Measurements from ENCODE around the gene NKX2-1.
"Not testable (repeated sequence)": the region's sequence is repeated elsewhere in the genome, so short reads cannot be mapped to it uniquely, and the experiment has no call there.

The NKX2-1 gene

GRCh38 chr14:36519431-36520321 is at the start of gene NKX2-1:
TSS of gene NKX2-1 (minus strand) at chr14:36520232. CDS start at chr14:36520129, 103 bp downstream.
- H3K9me3 ChIP-seq (ENCODE audit: control insufficient read depth in 2 of 2, low read length in 2 of 2), result no peaks in the 10 kb centered on the region
- no peak within 1 kb of the TSS for H3K9ac ChIP-seq (ENCODE audit: low read depth in 1 of 2, low read length in 2 of 2)
- no peaks in the 10 kb centered on the region for H3K36me3 ChIP-seq (ENCODE audit: control insufficient read depth in 2 of 2, insufficient read depth in 2 of 2, low read length in 2 of 2)
- H3K27me3 ChIP-seq (ENCODE audit: control insufficient read depth in 2 of 2, insufficient read depth in 2 of 2, low read length in 2 of 2), result peaks cover 61 to 79% of the 10 kb centered on the region in 2 donors
- no peak within 1 kb of the TSS for H3K27ac ChIP-seq (ENCODE audit: low read depth in 2 of 2, low read length in 2 of 2)
- peaks cover 2 to 7% of the 10 kb centered on the region in 2 donors for H3K4me1 ChIP-seq (ENCODE audit: control insufficient read depth in 2 of 2, insufficient read depth in 2 of 2, low read length in 2 of 2)
- peak within 1 kb of the TSS; percentile 22 to 41 for H3K4me3 ChIP-seq (ENCODE audit: low read length in 2 of 2)

DNA sequence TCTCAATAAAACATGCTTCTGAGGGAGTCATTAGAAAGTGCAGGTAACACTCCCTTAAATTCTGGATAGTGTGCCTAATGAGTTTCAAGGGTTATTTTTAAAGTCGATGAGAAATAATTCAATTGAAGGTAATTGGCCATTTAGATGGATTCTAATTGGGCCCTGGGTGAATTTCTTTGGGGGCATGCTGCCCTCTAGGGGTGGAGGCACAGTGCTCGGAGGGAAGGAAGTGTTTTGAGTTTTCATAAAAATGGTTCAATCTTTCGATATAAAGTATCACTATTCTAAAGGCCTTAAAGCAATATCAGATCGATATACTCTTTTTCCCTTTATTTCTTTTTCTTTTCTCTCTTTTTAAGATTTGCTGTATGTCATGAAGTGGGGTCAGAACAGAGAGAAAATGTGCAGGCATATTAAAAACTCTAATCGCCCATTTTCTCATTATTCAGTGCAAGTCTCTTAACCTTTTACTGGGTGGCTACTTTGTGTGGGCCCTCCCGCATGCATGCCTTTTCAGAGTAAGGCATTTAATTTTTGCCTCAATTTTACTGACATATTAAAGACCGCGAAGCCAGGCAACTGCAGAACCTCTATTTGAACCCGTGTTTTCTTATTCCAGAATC is 36.9 kb upstream of the NKX2-1 start:
- H3K9me3 ChIP-seq (ENCODE audit: control insufficient read depth in 2 of 2, low read length in 2 of 2), result no peaks in the 10 kb centered on the region
- H3K27ac ChIP-seq (ENCODE audit: low read depth in 2 of 2, low read length in 2 of 2), result no peak overlapping the region
- H3K4me3 ChIP-seq (ENCODE audit: low read length in 2 of 2), result no peak overlapping the region
- H3K36me3 ChIP-seq (ENCODE audit: control insufficient read depth in 2 of 2, insufficient read depth in 2 of 2, low read length in 2 of 2), result no peaks in the 10 kb centered on the region
- peaks cover 0 to 4% of the 10 kb centered on the region in 2 donors for H3K27me3 ChIP-seq (ENCODE audit: control insufficient read depth in 2 of 2, insufficient read depth in 2 of 2, low read length in 2 of 2)
- H3K4me1 ChIP-seq (ENCODE audit: control insufficient read depth in 2 of 2, insufficient read depth in 2 of 2, low read length in 2 of 2), result no peaks in the 10 kb centered on the region
- no peak overlapping the region for H3K9ac ChIP-seq (ENCODE audit: low read depth in 1 of 2, low read length in 2 of 2)

DNA sequence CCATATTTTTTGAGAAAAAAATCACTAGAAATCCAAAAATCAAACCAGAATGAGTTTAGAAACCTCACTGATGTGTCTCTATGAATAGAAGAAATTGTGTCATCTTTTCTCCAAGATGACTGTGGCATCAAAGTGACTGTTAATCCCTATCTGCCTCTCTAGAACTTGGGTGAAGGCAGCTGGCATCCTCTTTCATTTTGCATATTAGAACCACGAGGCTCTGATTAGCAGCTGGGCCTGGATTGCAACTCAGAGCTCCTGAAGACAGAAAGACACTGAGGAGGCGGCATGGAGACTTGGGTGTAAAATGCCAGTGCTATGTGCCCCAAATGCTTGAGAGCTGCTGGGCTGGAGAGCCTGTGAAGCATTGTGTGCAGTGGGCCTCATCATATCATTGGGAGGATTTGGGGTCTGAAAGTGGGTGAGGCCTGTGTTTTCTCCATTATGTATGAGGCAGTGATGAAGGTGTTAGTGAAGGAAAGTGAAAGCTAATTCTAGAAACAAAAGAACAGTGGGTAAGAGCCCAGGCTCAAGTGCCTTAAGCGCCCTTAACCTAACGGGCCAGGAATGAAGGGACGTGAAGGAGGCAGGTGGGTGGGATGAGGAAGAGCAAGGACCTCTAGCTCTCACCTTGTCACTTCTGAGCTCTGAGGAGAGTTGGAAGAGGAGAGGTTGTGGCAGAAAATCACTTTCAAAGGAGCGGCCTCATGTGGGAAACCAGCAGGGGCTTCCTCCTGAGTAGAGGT is 36.1 kb upstream of the NKX2-1 start:
- Histone ChIP-seq H3K4me1 (ENCODE audit: control insufficient read depth in 2 of 2, insufficient read depth in 2 of 2, low read length in 2 of 2) (no peaks in the 10 kb centered on the region), H3K27ac (ENCODE audit: low read depth in 2 of 2, low read length in 2 of 2) (no peak overlapping the region), H3K27me3 (ENCODE audit: control insufficient read depth in 2 of 2, insufficient read depth in 2 of 2, low read length in 2 of 2) (peaks cover 0 to 4% of the 10 kb centered on the region in 2 donors), H3K9ac (ENCODE audit: low read depth in 1 of 2, low read length in 2 of 2) (no peak overlapping the region), H3K4me3 (ENCODE audit: low read length in 2 of 2) (no peak overlapping the region), H3K9me3 (ENCODE audit: control insufficient read depth in 2 of 2, low read length in 2 of 2) (no peaks in the 10 kb centered on the region), H3K36me3 (ENCODE audit: control insufficient read depth in 2 of 2, insufficient read depth in 2 of 2, low read length in 2 of 2) (no peaks in the 10 kb centered on the region)

- H3K27me3 ChIP-seq (ENCODE audit: control insufficient read depth in 2 of 2, insufficient read depth in 2 of 2, low read length in 2 of 2), result peaks cover 0 to 2% of the 10 kb centered on the region in 2 donors
- H3K9ac ChIP-seq (ENCODE audit: low read depth in 1 of 2, low read length in 2 of 2), result no peak overlapping the region
- H3K4me3 ChIP-seq (ENCODE audit: low read length in 2 of 2), result no peak overlapping the region
- no peaks in the 10 kb centered on the region for H3K9me3 ChIP-seq (ENCODE audit: control insufficient read depth in 2 of 2, low read length in 2 of 2)
- H3K4me1 ChIP-seq (ENCODE audit: control insufficient read depth in 2 of 2, insufficient read depth in 2 of 2, low read length in 2 of 2), result no peaks in the 10 kb centered on the region
- no peaks in the 10 kb centered on the region for H3K36me3 ChIP-seq (ENCODE audit: control insufficient read depth in 2 of 2, insufficient read depth in 2 of 2, low read length in 2 of 2)
- no peak overlapping the region for H3K27ac ChIP-seq (ENCODE audit: low read depth in 2 of 2, low read length in 2 of 2)
These were observed 33.7 kb upstream of the NKX2-1 start for GRCh38 chr14:36553656-36554260.

- H3K9me3 ChIP-seq (ENCODE audit: control insufficient read depth in 2 of 2, low read length in 2 of 2), result no peaks in the 10 kb centered on the region
- H3K27ac ChIP-seq (ENCODE audit: low read depth in 2 of 2, low read length in 2 of 2), result no peak overlapping the region
- no peaks in the 10 kb centered on the region for H3K4me1 ChIP-seq (ENCODE audit: control insufficient read depth in 2 of 2, insufficient read depth in 2 of 2, low read length in 2 of 2)
- no peaks in the 10 kb centered on the region for H3K36me3 ChIP-seq (ENCODE audit: control insufficient read depth in 2 of 2, insufficient read depth in 2 of 2, low read length in 2 of 2)
- H3K27me3 ChIP-seq (ENCODE audit: control insufficient read depth in 2 of 2, insufficient read depth in 2 of 2, low read length in 2 of 2), result peaks cover 0 to 2% of the 10 kb centered on the region in 2 donors
- no peak overlapping the region for H3K9ac ChIP-seq (ENCODE audit: low read depth in 1 of 2, low read length in 2 of 2)
- no peak overlapping the region for H3K4me3 ChIP-seq (ENCODE audit: low read length in 2 of 2)
These were observed 30.9 kb upstream of the NKX2-1 start for GRCh38 chr14:36550899-36551298.

DNA sequence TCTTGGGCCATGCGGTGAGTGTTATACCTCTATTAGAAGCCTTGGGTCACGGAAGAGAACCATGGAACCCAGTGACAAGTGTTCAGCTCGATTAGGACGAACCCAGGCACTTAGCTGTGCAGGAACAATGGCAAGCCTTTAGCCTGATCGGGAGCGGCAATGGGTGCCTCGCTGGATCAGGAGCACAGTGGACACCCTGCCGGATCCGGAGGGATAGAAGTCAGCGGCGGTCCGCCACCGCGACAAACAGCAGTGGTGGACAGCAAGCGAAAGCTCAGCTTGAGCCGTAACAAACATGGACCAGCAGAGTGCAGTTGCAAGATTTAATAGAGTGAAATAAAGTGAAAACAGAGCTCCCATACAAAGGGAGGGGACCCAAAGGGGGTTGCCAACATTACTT is 24.2 kb upstream of the NKX2-1 start:
- H3K4me3 ChIP-seq (ENCODE audit: low read length in 2 of 2); H3K9ac ChIP-seq (ENCODE audit: low read depth in 1 of 2, low read length in 2 of 2); H3K9me3 ChIP-seq (ENCODE audit: control insufficient read depth in 2 of 2, low read length in 2 of 2); H3K36me3 ChIP-seq (ENCODE audit: control insufficient read depth in 2 of 2, insufficient read depth in 2 of 2, low read length in 2 of 2); H3K27me3 ChIP-seq (ENCODE audit: control insufficient read depth in 2 of 2, insufficient read depth in 2 of 2, low read length in 2 of 2); H3K4me1 ChIP-seq (ENCODE audit: control insufficient read depth in 2 of 2, insufficient read depth in 2 of 2, low read length in 2 of 2); H3K27ac ChIP-seq (ENCODE audit: low read depth in 2 of 2, low read length in 2 of 2): not testable (repeated sequence)

DNA sequence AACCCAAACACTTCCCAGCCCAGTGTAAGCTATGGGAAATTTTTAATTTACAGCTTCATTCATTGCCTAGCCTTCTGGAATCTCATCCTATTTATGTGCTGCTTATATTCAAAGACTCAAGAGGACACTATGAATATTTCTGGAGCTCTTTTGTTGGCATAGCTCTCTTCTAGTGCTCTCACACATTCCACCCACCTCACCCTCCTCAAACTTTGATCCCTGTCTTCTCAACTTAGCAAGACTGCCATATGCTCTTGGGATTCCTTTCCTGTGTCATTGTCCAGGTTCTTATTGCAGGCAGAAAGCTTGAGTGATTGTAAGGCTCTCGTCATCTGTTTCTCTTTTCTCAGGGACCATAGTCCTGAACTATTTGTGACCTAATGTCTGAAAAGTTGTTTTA is 18.0 kb upstream of the NKX2-1 start:
- Histone ChIP-seq H3K27me3 (ENCODE audit: control insufficient read depth in 2 of 2, insufficient read depth in 2 of 2, low read length in 2 of 2) (peaks cover 0 to 6% of the 10 kb centered on the region in 2 donors), H3K27ac (ENCODE audit: low read depth in 2 of 2, low read length in 2 of 2) (no peak overlapping the region), H3K9ac (ENCODE audit: low read depth in 1 of 2, low read length in 2 of 2) (no peak overlapping the region), H3K9me3 (ENCODE audit: control insufficient read depth in 2 of 2, low read length in 2 of 2) (no peaks in the 10 kb centered on the region), H3K36me3 (ENCODE audit: control insufficient read depth in 2 of 2, insufficient read depth in 2 of 2, low read length in 2 of 2) (no peaks in the 10 kb centered on the region), H3K4me1 (ENCODE audit: control insufficient read depth in 2 of 2, insufficient read depth in 2 of 2, low read length in 2 of 2) (no peaks in the 10 kb centered on the region), H3K4me3 (ENCODE audit: low read length in 2 of 2) (no peak overlapping the region)

DNA sequence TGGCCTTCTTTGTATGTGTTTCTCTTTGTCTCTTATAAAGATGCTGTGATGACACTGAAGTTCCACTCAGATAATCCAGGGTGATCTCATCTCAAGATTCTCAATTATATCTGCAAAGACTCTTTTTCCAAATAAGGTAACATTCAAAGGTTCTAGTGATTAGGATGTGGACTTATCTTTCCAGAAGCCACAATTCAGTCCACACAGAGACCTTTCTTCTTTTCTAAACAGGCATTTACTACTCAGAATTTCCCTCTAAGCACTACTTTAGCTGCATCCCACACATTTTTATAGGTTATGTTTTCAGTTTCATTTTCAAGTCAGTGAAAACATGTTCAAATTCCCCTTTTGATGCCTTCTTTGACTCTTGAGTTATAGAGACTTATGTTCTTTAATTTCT is 9.0 kb upstream of the NKX2-1 start:
- Histone ChIP-seq H3K27me3 (ENCODE audit: control insufficient read depth in 2 of 2, insufficient read depth in 2 of 2, low read length in 2 of 2) (peaks cover 36 to 39% of the 10 kb centered on the region in 2 donors), H3K9me3 (ENCODE audit: control insufficient read depth in 2 of 2, low read length in 2 of 2) (peaks cover 0 to 2% of the 10 kb centered on the region in 2 donors), H3K9ac (ENCODE audit: low read depth in 1 of 2, low read length in 2 of 2) (no peak overlapping the region), H3K27ac (ENCODE audit: low read depth in 2 of 2, low read length in 2 of 2) (no peak overlapping the region), H3K4me1 (ENCODE audit: control insufficient read depth in 2 of 2, insufficient read depth in 2 of 2, low read length in 2 of 2) (peaks cover 4 to 6% of the 10 kb centered on the region in 2 donors), H3K36me3 (ENCODE audit: control insufficient read depth in 2 of 2, insufficient read depth in 2 of 2, low read length in 2 of 2) (no peaks in the 10 kb centered on the region), H3K4me3 (ENCODE audit: low read length in 2 of 2) (no peak overlapping the region)

DNA sequence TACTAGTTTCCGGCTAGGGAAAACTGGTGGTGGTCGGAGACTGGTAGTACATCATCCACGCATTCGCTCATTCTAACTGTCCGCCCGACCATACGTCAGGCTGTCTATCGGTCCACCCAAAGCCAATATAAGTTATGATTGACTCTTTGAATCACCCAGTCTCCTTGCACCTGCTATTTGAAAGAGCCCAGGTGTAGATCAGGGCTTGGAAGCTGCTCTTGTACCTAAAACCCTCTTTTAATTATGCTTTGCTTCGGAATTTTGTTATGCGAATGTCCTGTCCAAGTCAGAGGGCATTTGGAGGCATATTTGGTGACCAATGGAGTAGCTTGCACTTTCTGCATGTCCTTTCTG is 5.7 kb upstream of the NKX2-1 start:
- peaks cover 5 to 6% of the 10 kb centered on the region in 2 donors for H3K4me1 ChIP-seq (ENCODE audit: control insufficient read depth in 2 of 2, insufficient read depth in 2 of 2, low read length in 2 of 2)
- H3K36me3 ChIP-seq (ENCODE audit: control insufficient read depth in 2 of 2, insufficient read depth in 2 of 2, low read length in 2 of 2), result no peaks in the 10 kb centered on the region
- H3K27me3 ChIP-seq (ENCODE audit: control insufficient read depth in 2 of 2, insufficient read depth in 2 of 2, low read length in 2 of 2), result peaks cover 64 to 66% of the 10 kb centered on the region in 2 donors
- peaks cover 0 to 2% of the 10 kb centered on the region in 2 donors for H3K9me3 ChIP-seq (ENCODE audit: control insufficient read depth in 2 of 2, low read length in 2 of 2)
- H3K4me3 ChIP-seq (ENCODE audit: low read length in 2 of 2), result no peak overlapping the region
- no peak overlapping the region for H3K27ac ChIP-seq (ENCODE audit: low read depth in 2 of 2, low read length in 2 of 2)
- no peak overlapping the region for H3K9ac ChIP-seq (ENCODE audit: low read depth in 1 of 2, low read length in 2 of 2)
